Measurements from ENCODE around the gene NELL1. TPM values are rescaled to one million over a fixed set of nuclear protein-coding genes. Genes with fewer than 3 reads are reported as not detected.

The NELL1 gene
- total RNA-seq, 1 experiment from 2014 or later, result 0.22 TPM

DNA sequence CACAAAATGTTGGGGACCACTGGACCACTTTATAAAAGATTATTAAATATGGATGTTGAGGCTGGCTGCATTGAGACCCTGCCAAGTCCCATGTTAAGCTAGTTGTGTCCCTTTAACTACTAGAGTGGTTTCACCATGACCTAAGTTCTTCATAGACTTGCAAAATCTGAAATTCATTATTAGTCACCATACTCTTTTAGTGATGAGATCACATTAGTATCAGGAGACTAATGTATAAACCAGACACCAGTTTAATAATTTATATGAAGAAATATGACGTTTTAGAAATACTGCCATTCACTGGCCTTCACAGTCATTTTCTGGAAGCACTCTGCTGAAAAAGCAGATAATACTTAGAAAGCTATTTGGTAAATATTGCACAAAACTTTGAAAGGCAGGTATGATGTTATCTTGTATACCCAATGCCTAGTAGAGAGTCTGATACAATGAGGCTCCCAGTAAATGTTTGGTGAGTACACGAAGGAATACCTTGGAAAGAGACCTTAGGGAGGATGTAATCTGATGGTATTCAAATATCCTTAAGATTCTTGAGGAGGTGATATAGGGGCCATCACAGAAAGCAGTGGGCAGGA, 795.3 kb downstream of the NELL1 start:
- H3K27me3 ChIP-seq (ENCODE audit: insufficient read depth, low read length), result no peaks in the 10 kb centered on the region
- Mint-ChIP-seq H3K36me3 (ENCODE audit: insufficient read depth in 1 of 3, low read depth in 3 of 3) (no peaks in the 10 kb centered on the region; a peak in 1 of 7 replicates), H3K9me3 (no peaks in the 10 kb centered on the region), H3K4me1 (peaks cover 10 to 12% of the 10 kb centered on the region in 2 experiments), H3K27ac (no peak overlapping the region), H3K4me3 (no peak overlapping the region), H3K27me3 (ENCODE audit: low read depth) (no peaks in the 10 kb centered on the region)
- H2AFZ ChIP-seq (ENCODE audit: low read length), result no peak overlapping the region
- H3K23ac ChIP-seq (ENCODE audit: insufficient read length, low read depth, low read length), result no peak overlapping the region
- no peak overlapping the region for H2BK5ac ChIP-seq (ENCODE audit: insufficient read length, low read length)
- H3K4ac ChIP-seq (ENCODE audit: low read depth, low read length), result no peak overlapping the region
- no peak overlapping the region for H3K18ac ChIP-seq (ENCODE audit: insufficient read length, low read depth, low read length)
- no peak overlapping the region for H4K5ac ChIP-seq (ENCODE audit: insufficient read length, low read depth, low read length)
- no peak overlapping the region for H3K27ac ChIP-seq (ENCODE audit: insufficient read length, low read depth, low read length)
- no peaks in the 10 kb centered on the region for H3K9me3 ChIP-seq (ENCODE audit: control insufficient read depth, low read depth, low read length)
- H3K23me2 ChIP-seq (ENCODE audit: insufficient read length, low read depth, low read length, poor library complexity, severe bottlenecking), result no peaks in the 10 kb centered on the region
- no peak overlapping the region for H3K14ac ChIP-seq (ENCODE audit: insufficient read depth, low read length)
- H2BK12ac ChIP-seq (ENCODE audit: insufficient read length, low read depth, low read length), result no peak overlapping the region
- no peak overlapping the region for H2BK20ac ChIP-seq (ENCODE audit: low read depth, low read length, poor library complexity, severe bottlenecking)
- no peak overlapping the region for H2AK5ac ChIP-seq (ENCODE audit: insufficient read length, low read length)
- TF ChIP-seq, protein P1, sequence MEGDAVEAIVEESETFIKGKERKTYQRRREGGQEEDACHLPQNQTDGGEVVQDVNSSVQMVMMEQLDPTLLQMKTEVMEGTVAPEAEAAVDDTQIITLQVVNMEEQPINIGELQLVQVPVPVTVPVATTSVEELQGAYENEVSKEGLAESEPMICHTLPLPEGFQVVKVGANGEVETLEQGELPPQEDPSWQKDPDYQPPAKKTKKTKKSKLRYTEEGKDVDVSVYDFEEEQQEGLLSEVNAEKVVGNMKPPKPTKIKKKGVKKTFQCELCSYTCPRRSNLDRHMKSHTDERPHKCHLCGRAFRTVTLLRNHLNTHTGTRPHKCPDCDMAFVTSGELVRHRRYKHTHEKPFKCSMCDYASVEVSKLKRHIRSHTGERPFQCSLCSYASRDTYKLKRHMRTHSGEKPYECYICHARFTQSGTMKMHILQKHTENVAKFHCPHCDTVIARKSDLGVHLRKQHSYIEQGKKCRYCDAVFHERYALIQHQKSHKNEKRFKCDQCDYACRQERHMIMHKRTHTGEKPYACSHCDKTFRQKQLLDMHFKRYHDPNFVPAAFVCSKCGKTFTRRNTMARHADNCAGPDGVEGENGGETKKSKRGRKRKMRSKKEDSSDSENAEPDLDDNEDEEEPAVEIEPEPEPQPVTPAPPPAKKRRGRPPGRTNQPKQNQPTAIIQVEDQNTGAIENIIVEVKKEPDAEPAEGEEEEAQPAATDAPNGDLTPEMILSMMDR (conservative IDR thresholded peaks at IDR 0.05), result no peak
- H2BK120ac ChIP-seq (ENCODE audit: low read depth, low read length, poor library complexity, severe bottlenecking), result no peak overlapping the region
- no peak overlapping the region for H3T11ph ChIP-seq (ENCODE audit: low read length)
- H2BK15ac ChIP-seq (ENCODE audit: low read depth, low read length), result no peak overlapping the region
- no peak overlapping the region for H4K91ac ChIP-seq (ENCODE audit: insufficient read length, low read depth, low read length)
- H3K56ac ChIP-seq (ENCODE audit: insufficient read length, low read depth, low read length), result no peak overlapping the region
- no peak overlapping the region for H4K8ac ChIP-seq (replicated peaks; ENCODE audit: insufficient read length, low read depth, low read length)
- DNase-seq, result no peak
- H3K79me2 ChIP-seq (ENCODE audit: insufficient read depth, low read length), result no peaks in the 10 kb centered on the region
- H3K79me1 ChIP-seq (ENCODE audit: insufficient read depth, low read depth, low read length, poor library complexity, severe bottlenecking), result no peaks in the 10 kb centered on the region
- WGBS (ENCODE audit: extremely low coverage, insufficient read length, low lambda C conversion rate), result no CpG with 5 or more reads among the region's 2 CpGs
- no peak overlapping the region for H3K9ac ChIP-seq (ENCODE audit: extremely low read depth, insufficient read length, low read length)
- 0 out of 2 replicates have a peak, but pooled peaks cover 3% of the 10 kb centered on the region for H3K4me1 ChIP-seq (ENCODE audit: insufficient read depth, low read length)
- H3K4me2 ChIP-seq (ENCODE audit: insufficient read depth, insufficient read length, low read length), result no peak overlapping the region
- H4K20me1 ChIP-seq (ENCODE audit: control insufficient read depth, insufficient read depth, insufficient read length), result no peaks in the 10 kb centered on the region

Data from H9 (cell line).